Smooth muscle cell (in vitro differentiated cells): ENCODE results near the gene CD96. TPM values are rescaled to one million over a fixed set of nuclear protein-coding genes. Genes with fewer than 3 reads are reported as not detected.

Experiments used
- DNase-seq: peaks from one replicate; lab custom pipeline; 2025; ENCODE audit not compliant: unreplicated experiment; lab: John Stamatoyannopoulos, UW
- H2AFZ ChIP-seq: fragments of 200-600 bp; sonication (generic); 2 replicates; pipeline ENCODE4 v1.6.0; 2016; ENCODE audit warnings: antibody characterized with exemption, low read depth, mild to moderate bottlenecking
- H3F3A ChIP-seq: fragments of 200-600 bp; sonication (generic); 2 replicates; pipeline ENCODE4 v1.6.0; 2017; ENCODE audit warnings: antibody characterized with exemption, low read depth
- H3K27ac ChIP-seq: fragments of 200-600 bp; sonication (generic); 2 replicates; pipeline ENCODE4 v1.5.1; 2016; ENCODE audit warnings: low read depth, mild to moderate bottlenecking
- H3K27me3 ChIP-seq: fragments of 200-600 bp; sonication (generic); 2 replicates; pipeline ENCODE4 v1.6.1; 2016; ENCODE audit warnings: low read depth, mild to moderate bottlenecking
- H3K36me3 ChIP-seq: fragments of 200-600 bp; sonication (generic); 2 replicates; pipeline ENCODE4 v1.5.1; 2016; ENCODE audit warnings: low read depth
- H3K4me1 ChIP-seq: fragments of 200-600 bp; sonication (generic); 2 replicates; pipeline ENCODE4 v1.5.1; 2016; ENCODE audit warnings: low read depth
- H3K4me2 ChIP-seq: fragments of 200-600 bp; sonication (generic); 2 replicates; pipeline ENCODE4 v1.6.0; 2016; ENCODE audit warnings: mild to moderate bottlenecking
- H3K4me3 ChIP-seq: fragments of 200-600 bp; sonication (generic); 2 replicates; pipeline ENCODE4 v1.5.1; 2016; ENCODE audit warnings: mild to moderate bottlenecking
- H3K79me2 ChIP-seq: fragments of 200-600 bp; sonication (generic); 2 replicates; pipeline ENCODE4 v1.6.0; 2016; ENCODE audit warnings: low read depth, mild to moderate bottlenecking
- H3K9ac ChIP-seq: fragments of 200-600 bp; sonication (generic); 2 replicates; pipeline ENCODE4 v1.6.0; 2016; ENCODE audit warnings: low read depth
- H3K9me3 ChIP-seq: fragments of 200-600 bp; sonication (generic); replicated peaks from 2 replicates; pipeline ENCODE4 v1.5.1; 2016; ENCODE audit warnings: low read depth
- H4K20me1 ChIP-seq: fragments of 200-600 bp; sonication (generic); 2 replicates; pipeline ENCODE4 v1.6.0; 2016; ENCODE audit warnings: low read depth
- CTCF ChIP-seq: fragments of 200-600 bp; sonication (generic); IDR thresholded peaks from 2 replicates; pipeline ENCODE4 v1.5.1; 2017; ENCODE audit warnings: borderline replicate concordance, mild to moderate bottlenecking, antibody characterized with exemption; ENCODE audit not compliant: insufficient read depth, poor library complexity, severe bottlenecking
- WGBS: methylation state at CpG from one replicate; pipeline ENCODE4 v1.1.7; 2016; ENCODE audit warnings: low lambda C conversion rate; 5-methylcytosine and 5-hydroxymethylcytosine counted together
- polyA plus RNA-seq: library from polyadenylated mRNA; unstranded; fragments of >200 nt; fragmentation: Nextera tagmentation; extraction: Ambion mirVana; gene quantifications from 2 replicates; pipeline ENCODE4 v1.2.1, GENCODE V29; 2016
- total RNA-seq: library from RNA; depleted of rRNA; stranded (reverse); fragments of >200 nt; gene quantifications from 2 replicates; pipeline ENCODE4 v1.2.3, GENCODE V29; 2014

The CD96 gene
- total and polyA plus RNA-seq, 2 experiments from 2014 or later = 0.09 to 0.46 TPM

DNA sequence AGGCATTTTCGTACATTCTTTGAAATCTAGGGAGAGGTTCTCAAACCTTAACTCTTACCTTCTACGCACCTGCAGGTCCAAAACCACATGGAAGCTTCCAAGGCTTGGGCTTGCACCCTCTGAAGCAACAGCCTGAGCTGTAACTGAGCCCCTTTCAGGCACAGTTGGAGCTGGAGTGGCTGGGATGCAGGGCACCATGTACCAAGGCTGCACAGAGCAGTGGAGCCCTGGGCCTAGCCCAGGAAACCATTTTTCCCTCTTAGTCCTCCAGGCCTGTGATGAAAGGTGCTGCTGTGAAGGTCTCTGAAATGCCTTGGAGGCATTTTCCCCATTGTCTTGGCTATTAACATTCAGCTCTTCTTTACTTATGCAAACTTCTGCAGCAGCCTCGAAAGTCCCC lies 120.0 kb downstream of the CD96 start:
- Histone ChIP-seq H3K4me1 (no peaks in the 10 kb centered on the region), H4K20me1 (no peaks in the 10 kb centered on the region), H3F3A (no peaks in the 10 kb centered on the region), H3K79me2 (no peaks in the 10 kb centered on the region), H3K4me3 (no peak overlapping the region), H3K27ac (no peak overlapping the region), H3K4me2 (no peak overlapping the region), H3K9ac (no peak overlapping the region), H3K9me3 (no peaks in the 10 kb centered on the region), H3K36me3 (no peaks in the 10 kb centered on the region), H3K27me3 (no peaks in the 10 kb centered on the region), H2AFZ (no peak overlapping the region)
- TF ChIP-seq CTCF = no peak
- DNase-seq = no peak
- 94% methylated on average over 3 of the region's 3 CpGs for WGBS

- H3K4me2 ChIP-seq = no peak overlapping the region
- no peak overlapping the region for H3K27ac ChIP-seq
- H3K4me3 ChIP-seq = no peak overlapping the region
- H2AFZ ChIP-seq = no peak overlapping the region
- H3K9me3 ChIP-seq = no peaks in the 10 kb centered on the region
- H3K36me3 ChIP-seq = no peaks in the 10 kb centered on the region
- no peaks in the 10 kb centered on the region for H3K79me2 ChIP-seq
- TF ChIP-seq CTCF = no peak
- 97% methylated on average over 3 of the region's 3 CpGs for WGBS
- H4K20me1 ChIP-seq = no peaks in the 10 kb centered on the region
- H3K9ac ChIP-seq = no peak overlapping the region
- peaks cover 3% of the 10 kb centered on the region for H3F3A ChIP-seq
- no peaks in the 10 kb centered on the region for H3K27me3 ChIP-seq
- H3K4me1 ChIP-seq = no peaks in the 10 kb centered on the region
- DNase-seq = no peak
These were observed 120.9 kb downstream of the CD96 start for GRCh38 chr3:111662907-111663306.

- no peak overlapping the region for H3K4me2 ChIP-seq
- H4K20me1 ChIP-seq = no peaks in the 10 kb centered on the region
- peak overlapping the region; percentile 81 for H2AFZ ChIP-seq
- H3K9me3 ChIP-seq = no peaks in the 10 kb centered on the region
- H3K9ac ChIP-seq = no peak overlapping the region
- 83% methylated on average over 4 of the region's 4 CpGs for WGBS
- H3F3A ChIP-seq = peaks cover 3% of the 10 kb centered on the region
- no peaks in the 10 kb centered on the region for H3K36me3 ChIP-seq
- DNase-seq = no peak
- H3K4me3 ChIP-seq = no peak overlapping the region
- H3K27me3 ChIP-seq = no peaks in the 10 kb centered on the region
- no peaks in the 10 kb centered on the region for H3K4me1 ChIP-seq
- no peak overlapping the region for H3K27ac ChIP-seq
- TF ChIP-seq CTCF = no peak
- H3K79me2 ChIP-seq = no peaks in the 10 kb centered on the region
These were observed 124.2 kb downstream of the CD96 start for GRCh38 chr3:111666041-111666735.

GRCh38 chr3:111667170-111667569 lies 125.2 kb downstream of the CD96 start:
- Histone ChIP-seq H2AFZ (no peak overlapping the region), H3F3A (peaks cover 3% of the 10 kb centered on the region), H3K4me3 (no peak overlapping the region), H3K9me3 (no peaks in the 10 kb centered on the region), H3K4me1 (no peaks in the 10 kb centered on the region), H3K27ac (no peak overlapping the region), H3K27me3 (no peaks in the 10 kb centered on the region), H3K36me3 (no peaks in the 10 kb centered on the region), H4K20me1 (no peaks in the 10 kb centered on the region), H3K4me2 (no peak overlapping the region), H3K79me2 (no peaks in the 10 kb centered on the region), H3K9ac (no peak overlapping the region)
- 92% methylated on average over 5 of the region's 5 CpGs for WGBS
- no peak for DNase-seq
- no peak for TF ChIP-seq CTCF
